GM12864 (cell line): ENCODE measurements around the gene STAG1.
"Not testable (repeated sequence)": the region's sequence is repeated elsewhere in the genome, so short reads cannot be mapped to it uniquely, and the experiment has no call there.

Experiments used
- DNase-seq: peaks from one replicate; pipeline ENCODE4 v3.0.0-alpha.2; 2011; ENCODE audit warnings: low read depth
- H3K4me3 ChIP-seq: 2 replicates; pipeline ENCODE4 v1.5.1; 2011; ENCODE audit warnings: mild to moderate bottlenecking, low read depth, low read length, control low read depth
- CTCF ChIP-seq: IDR thresholded peaks from 2 replicates; pipeline ENCODE4 v1.5.1; 2011; ENCODE audit warnings: low read depth, mild to moderate bottlenecking, moderate library complexity, low read length, control low read depth, inconsistent platforms; ENCODE audit errors: missing control alignments

Gene STAG1

DNA sequence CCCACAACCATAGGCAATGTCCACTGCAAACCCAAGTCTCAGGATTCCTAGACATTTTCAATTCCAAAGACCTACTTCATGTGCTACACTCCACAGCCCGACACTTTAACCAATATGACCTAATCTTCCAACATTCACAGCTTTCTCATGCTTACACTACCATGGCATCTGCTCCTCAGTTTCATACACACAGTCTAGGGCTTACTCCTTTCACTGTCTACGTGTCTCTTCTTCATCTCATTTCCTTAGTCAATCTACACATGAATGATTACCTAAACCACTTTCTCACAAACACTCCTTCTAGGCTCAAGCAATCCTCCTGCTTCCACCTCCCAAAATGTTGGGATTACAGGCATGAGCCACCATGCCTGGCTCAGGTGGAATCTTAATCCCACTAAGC is 106.3 kb downstream of the STAG1 start:
- TF ChIP-seq CTCF, result no peak
- no peak overlapping the region for H3K4me3 ChIP-seq
- no peak for DNase-seq

- DNase-seq, result no peak
- H3K4me3 ChIP-seq, result no peak overlapping the region
- no peak for TF ChIP-seq CTCF
Measured at GRCh38 chr3:136644212-136644611, 108.0 kb downstream of the STAG1 start.

GRCh38 chr3:136643380-136643779 is 108.8 kb downstream of the STAG1 start:
- not testable (repeated sequence) for H3K4me3 ChIP-seq, DNase-seq

DNA sequence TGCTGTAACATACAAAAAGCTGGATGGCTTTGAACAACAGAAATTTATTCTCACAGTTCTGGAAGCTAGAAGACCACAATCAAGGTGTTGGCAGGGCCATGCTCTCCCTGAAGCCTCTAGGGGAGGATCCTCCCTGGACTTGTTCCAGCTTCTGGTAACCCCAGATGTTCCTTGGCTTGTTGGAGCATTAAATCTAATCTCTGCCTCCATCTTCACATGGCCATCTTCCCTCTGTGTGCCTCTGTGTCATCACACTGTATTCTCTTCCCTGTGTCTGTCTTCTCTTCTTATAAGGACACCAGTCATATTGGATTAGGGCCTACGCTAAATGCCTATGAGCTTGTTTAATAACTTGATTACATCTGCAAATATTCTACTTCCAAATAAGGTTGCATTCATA is 109.5 kb downstream of the STAG1 start:
- TF ChIP-seq CTCF, result no peak
- no peak overlapping the region for H3K4me3 ChIP-seq
- no peak for DNase-seq

- no peak overlapping the region for H3K4me3 ChIP-seq
- no peak for DNase-seq
- TF ChIP-seq CTCF, result no peak
Measured at GRCh38 chr3:136639069-136639468, 113.1 kb downstream of the STAG1 start.

DNA sequence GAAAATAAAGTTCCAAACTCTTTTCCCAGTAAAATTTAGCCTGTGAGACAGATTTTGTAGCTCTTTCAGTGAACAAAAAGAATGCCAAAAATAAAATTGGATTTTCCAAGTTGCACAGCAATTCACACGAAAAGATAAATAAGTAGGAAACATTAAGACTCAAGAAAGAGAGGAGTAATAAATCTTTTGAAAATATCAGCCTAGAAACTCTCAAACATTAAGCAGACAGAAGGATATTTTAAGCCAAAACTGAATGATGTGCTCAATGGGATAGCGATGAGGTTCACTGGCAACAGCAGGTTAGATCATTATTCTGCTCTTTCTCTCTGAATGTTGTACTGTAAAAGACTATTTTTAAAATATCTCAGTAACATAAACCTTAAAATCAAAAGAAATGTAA is 115.0 kb downstream of the STAG1 start:
- no peak for DNase-seq
- H3K4me3 ChIP-seq, result no peak overlapping the region
- no peak for TF ChIP-seq CTCF

- no peak for DNase-seq
- no peak for TF ChIP-seq CTCF
- no peak overlapping the region for H3K4me3 ChIP-seq
Measured at GRCh38 chr3:136634821-136635220, 117.4 kb downstream of the STAG1 start.

- no peak for DNase-seq
- TF ChIP-seq CTCF, result no peak
- no peak overlapping the region for H3K4me3 ChIP-seq
Measured at GRCh38 chr3:136632625-136633081, 119.5 kb downstream of the STAG1 start.
